ENCODE data around the gene FAM89A.

Gene FAM89A

GRCh38 chr1:230976825-230977747 is 63.0 kb downstream of the FAM89A start:
- Histone ChIP-seq H3K27me3 (replicated peaks; ENCODE audit: insufficient read depth, low read length) (no peaks in the 10 kb centered on the region), H3K4me2 (ENCODE audit: low read depth, low read length) (peak overlapping the region; percentile 78), H3K9ac (ENCODE audit: low read length) (peak overlapping the region; percentile 71), H3K36me3 (replicated peaks; ENCODE audit: insufficient read depth, low read length) (no peaks in the 10 kb centered on the region; the same call in 1 of the 2 replicates), H4K20me1 (ENCODE audit: insufficient read depth, low read length) (no peaks in the 10 kb centered on the region), H2AFZ (ENCODE audit: low read length) (peak overlapping the region; percentile 59), H3K79me2 (ENCODE audit: low read length) (peaks cover 78% of the 10 kb centered on the region), H3K9me2 (replicated peaks; ENCODE audit: insufficient read depth, low read length) (no peaks in the 10 kb centered on the region), H3K4me3 (ENCODE audit: low read length) (peak overlapping the region; percentile 79), H3K27ac (ENCODE audit: low read length) (peak overlapping the region; percentile 22; the same call in 1 of the 2 replicates), H3K4me1 (ENCODE audit: low read length) (peaks cover 18% of the 10 kb centered on the region), H3F3A (ENCODE audit: insufficient read depth, low read length) (peaks cover 17% of the 10 kb centered on the region), H3K9me3 (replicated peaks; ENCODE audit: insufficient read depth, low read length) (no peaks in the 10 kb centered on the region)
- DNase-seq = peak; percentile 67
- TF ChIP-seq EZH2phosphoT487 (IDR thresholded peaks at IDR 0.05; ENCODE audit: low read length) (no peak), EZH2 (optimal IDR thresholded peaks at IDR 0.05; ENCODE audit: low read depth, low read length) (no peak)
- TF ChIP-seq, protein P1, sequence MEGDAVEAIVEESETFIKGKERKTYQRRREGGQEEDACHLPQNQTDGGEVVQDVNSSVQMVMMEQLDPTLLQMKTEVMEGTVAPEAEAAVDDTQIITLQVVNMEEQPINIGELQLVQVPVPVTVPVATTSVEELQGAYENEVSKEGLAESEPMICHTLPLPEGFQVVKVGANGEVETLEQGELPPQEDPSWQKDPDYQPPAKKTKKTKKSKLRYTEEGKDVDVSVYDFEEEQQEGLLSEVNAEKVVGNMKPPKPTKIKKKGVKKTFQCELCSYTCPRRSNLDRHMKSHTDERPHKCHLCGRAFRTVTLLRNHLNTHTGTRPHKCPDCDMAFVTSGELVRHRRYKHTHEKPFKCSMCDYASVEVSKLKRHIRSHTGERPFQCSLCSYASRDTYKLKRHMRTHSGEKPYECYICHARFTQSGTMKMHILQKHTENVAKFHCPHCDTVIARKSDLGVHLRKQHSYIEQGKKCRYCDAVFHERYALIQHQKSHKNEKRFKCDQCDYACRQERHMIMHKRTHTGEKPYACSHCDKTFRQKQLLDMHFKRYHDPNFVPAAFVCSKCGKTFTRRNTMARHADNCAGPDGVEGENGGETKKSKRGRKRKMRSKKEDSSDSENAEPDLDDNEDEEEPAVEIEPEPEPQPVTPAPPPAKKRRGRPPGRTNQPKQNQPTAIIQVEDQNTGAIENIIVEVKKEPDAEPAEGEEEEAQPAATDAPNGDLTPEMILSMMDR (IDR thresholded peaks at IDR 0.05; ENCODE audit: low read length) = no peak

DNA sequence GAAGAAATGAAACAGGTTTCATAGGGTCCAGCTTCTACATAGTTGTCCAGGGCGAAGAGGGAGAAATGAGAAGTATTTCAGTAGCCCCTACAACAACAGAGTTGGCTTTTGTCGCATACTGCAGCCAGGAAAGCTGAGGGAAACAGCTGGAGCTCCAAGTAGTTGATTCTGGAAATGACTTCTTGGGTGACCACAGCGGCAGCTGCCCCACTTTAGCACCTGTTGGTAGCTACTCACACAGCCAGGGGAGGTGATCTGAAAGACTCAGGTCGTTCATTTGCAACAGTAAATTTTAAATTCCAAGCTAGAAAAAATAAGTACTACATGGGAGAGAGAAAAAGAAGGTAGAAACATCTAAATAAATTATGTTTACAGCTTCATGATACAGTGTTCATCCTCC is 63.7 kb downstream of the FAM89A start:
- H3K36me3 ChIP-seq (replicated peaks; ENCODE audit: insufficient read depth, low read length) = no peaks in the 10 kb centered on the region; the same call in 1 of the 2 replicates
- H3F3A ChIP-seq (ENCODE audit: insufficient read depth, low read length) = peaks cover 17% of the 10 kb centered on the region
- TF ChIP-seq EZH2phosphoT487 (IDR thresholded peaks at IDR 0.05; ENCODE audit: low read length) (no peak), EZH2 (optimal IDR thresholded peaks at IDR 0.05; ENCODE audit: low read depth, low read length) (no peak)
- TF ChIP-seq, protein P1 (IDR thresholded peaks at IDR 0.05; ENCODE audit: low read length) = no peak
- H3K4me3 ChIP-seq (ENCODE audit: low read length) = no peak overlapping the region
- H3K9me2 ChIP-seq (replicated peaks; ENCODE audit: insufficient read depth, low read length) = no peaks in the 10 kb centered on the region
- no peaks in the 10 kb centered on the region for H3K27me3 ChIP-seq (replicated peaks; ENCODE audit: insufficient read depth, low read length)
- no peak for DNase-seq
- H2AFZ ChIP-seq (ENCODE audit: low read length) = no peak overlapping the region
- H3K9ac ChIP-seq (ENCODE audit: low read length) = no peak overlapping the region
- H3K4me2 ChIP-seq (ENCODE audit: low read depth, low read length) = no peak overlapping the region
- H3K9me3 ChIP-seq (replicated peaks; ENCODE audit: insufficient read depth, low read length) = no peaks in the 10 kb centered on the region
- H3K4me1 ChIP-seq (ENCODE audit: low read length) = peaks cover 18% of the 10 kb centered on the region
- no peak overlapping the region for H3K27ac ChIP-seq (ENCODE audit: low read length)
- H3K79me2 ChIP-seq (ENCODE audit: low read length) = peaks cover 78% of the 10 kb centered on the region
- H4K20me1 ChIP-seq (ENCODE audit: insufficient read depth, low read length) = peaks cover 4% of the 10 kb centered on the region; the same call in 1 of the 2 replicates

GRCh38 chr1:230975636-230976035 is 64.4 kb downstream of the FAM89A start:
- Histone ChIP-seq H3K79me2 (ENCODE audit: low read length) (peaks cover 71% of the 10 kb centered on the region), H3K9ac (ENCODE audit: low read length) (no peak overlapping the region)

More at GRCh38 chr1:230975636-230976035, 64.4 kb downstream of the FAM89A start:
- no peak overlapping the region for H3K27ac ChIP-seq (ENCODE audit: low read length)
- peaks cover 4% of the 10 kb centered on the region; the same call in 1 of the 2 replicates for H4K20me1 ChIP-seq (ENCODE audit: insufficient read depth, low read length)
- no peak overlapping the region for H3K4me2 ChIP-seq (ENCODE audit: low read depth, low read length)
- no peak overlapping the region for H3K4me3 ChIP-seq (ENCODE audit: low read length)
- peaks cover 18% of the 10 kb centered on the region for H3K4me1 ChIP-seq (ENCODE audit: low read length)
- no peaks in the 10 kb centered on the region for H3K9me2 ChIP-seq (replicated peaks; ENCODE audit: insufficient read depth, low read length)
- H3K9me3 ChIP-seq (replicated peaks; ENCODE audit: insufficient read depth, low read length) = no peaks in the 10 kb centered on the region
- H3K27me3 ChIP-seq (replicated peaks; ENCODE audit: insufficient read depth, low read length) = no peaks in the 10 kb centered on the region
- H3F3A ChIP-seq (ENCODE audit: insufficient read depth, low read length) = peaks cover 17% of the 10 kb centered on the region
- no peak overlapping the region for H2AFZ ChIP-seq (ENCODE audit: low read length)
- H3K36me3 ChIP-seq (replicated peaks; ENCODE audit: insufficient read depth, low read length) = no peaks in the 10 kb centered on the region; the same call in 1 of the 2 replicates
- no peak for TF ChIP-seq EZH2 (optimal IDR thresholded peaks at IDR 0.05; ENCODE audit: low read depth, low read length)
- TF ChIP-seq EZH2phosphoT487 (IDR thresholded peaks at IDR 0.05; ENCODE audit: low read length) = no peak
- TF ChIP-seq, protein P1 (IDR thresholded peaks at IDR 0.05; ENCODE audit: low read length) = no peak
- DNase-seq = no peak

Measured in MM.1S (cell line).